ENCODE measurements around the gene MED14.

DNA sequence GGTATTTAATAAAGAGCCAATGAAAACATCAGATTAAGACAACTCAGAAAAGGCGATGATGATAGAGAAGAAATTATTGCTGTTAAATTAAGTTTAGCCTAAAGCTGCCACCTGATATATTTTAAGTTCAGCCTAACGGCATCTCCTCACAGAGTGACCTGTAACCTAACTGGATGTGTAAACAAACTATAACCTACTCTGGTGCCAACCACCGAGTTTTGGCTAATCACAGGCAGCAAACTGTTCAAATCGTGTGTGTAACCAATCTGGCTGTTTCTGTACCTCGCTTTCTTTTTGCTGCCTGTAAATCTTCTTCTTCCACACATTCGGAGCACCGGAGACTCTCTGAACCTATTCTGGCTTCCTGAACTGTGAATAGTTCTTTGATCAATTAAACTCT is 37.8 kb upstream of the MED14 start:
- TF ChIP-seq POLR2A (IDR thresholded peaks at IDR 0.05; ENCODE audit: low read depth, low read length), result no peak
- TF ChIP-seq, protein P1, sequence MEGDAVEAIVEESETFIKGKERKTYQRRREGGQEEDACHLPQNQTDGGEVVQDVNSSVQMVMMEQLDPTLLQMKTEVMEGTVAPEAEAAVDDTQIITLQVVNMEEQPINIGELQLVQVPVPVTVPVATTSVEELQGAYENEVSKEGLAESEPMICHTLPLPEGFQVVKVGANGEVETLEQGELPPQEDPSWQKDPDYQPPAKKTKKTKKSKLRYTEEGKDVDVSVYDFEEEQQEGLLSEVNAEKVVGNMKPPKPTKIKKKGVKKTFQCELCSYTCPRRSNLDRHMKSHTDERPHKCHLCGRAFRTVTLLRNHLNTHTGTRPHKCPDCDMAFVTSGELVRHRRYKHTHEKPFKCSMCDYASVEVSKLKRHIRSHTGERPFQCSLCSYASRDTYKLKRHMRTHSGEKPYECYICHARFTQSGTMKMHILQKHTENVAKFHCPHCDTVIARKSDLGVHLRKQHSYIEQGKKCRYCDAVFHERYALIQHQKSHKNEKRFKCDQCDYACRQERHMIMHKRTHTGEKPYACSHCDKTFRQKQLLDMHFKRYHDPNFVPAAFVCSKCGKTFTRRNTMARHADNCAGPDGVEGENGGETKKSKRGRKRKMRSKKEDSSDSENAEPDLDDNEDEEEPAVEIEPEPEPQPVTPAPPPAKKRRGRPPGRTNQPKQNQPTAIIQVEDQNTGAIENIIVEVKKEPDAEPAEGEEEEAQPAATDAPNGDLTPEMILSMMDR (IDR thresholded peaks at IDR 0.05 in 2 of 3, conservative IDR thresholded peaks at IDR 0.05 in 1 of 3; ENCODE audit: control insufficient read depth in 2 of 3, extremely low read depth in 1 of 3, insufficient read depth in 1 of 3, low read depth in 3 of 3, low read length in 3 of 3), result no peak

All from GM12878 (cell line).